GM11168 (cell line): ENCODE results near the gene ZRANB1.

Source experiments
- in situ Hi-C: fragments of 300-500 bp; cut with MboI; formaldehyde crosslinking; loops from one replicate; pipeline ENCODE4 v1.12.0; 2022; ENCODE audit warnings: low sequenced_read_pairs; ENCODE audit not compliant: unreplicated experiment

The ZRANB1 gene

DNA sequence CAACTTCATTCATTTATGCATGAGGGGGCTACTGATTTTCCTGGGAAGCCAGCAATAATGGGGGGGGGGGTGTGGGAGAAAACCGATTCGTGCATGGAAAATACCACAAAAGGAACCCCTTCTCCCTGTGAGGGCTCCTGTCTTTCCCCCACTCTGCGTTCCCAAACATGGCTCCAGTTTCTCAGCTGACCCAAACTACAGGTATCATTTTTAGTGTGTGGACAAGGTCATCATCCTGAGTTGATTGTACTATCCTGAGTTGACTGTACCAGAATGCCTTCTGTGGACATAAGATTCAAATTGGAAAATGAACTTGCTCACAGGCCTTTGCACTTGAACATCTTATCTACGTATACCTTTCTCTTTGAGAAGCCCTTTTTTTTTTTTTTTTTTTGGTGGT is 49.9 kb downstream of the ZRANB1 start:
- in situ Hi-C loops, result no loop called here

GRCh38 chr10:124992462-124993344 is 50.8 kb downstream of the ZRANB1 start:
- in situ Hi-C loops, result no loop called here

DNA sequence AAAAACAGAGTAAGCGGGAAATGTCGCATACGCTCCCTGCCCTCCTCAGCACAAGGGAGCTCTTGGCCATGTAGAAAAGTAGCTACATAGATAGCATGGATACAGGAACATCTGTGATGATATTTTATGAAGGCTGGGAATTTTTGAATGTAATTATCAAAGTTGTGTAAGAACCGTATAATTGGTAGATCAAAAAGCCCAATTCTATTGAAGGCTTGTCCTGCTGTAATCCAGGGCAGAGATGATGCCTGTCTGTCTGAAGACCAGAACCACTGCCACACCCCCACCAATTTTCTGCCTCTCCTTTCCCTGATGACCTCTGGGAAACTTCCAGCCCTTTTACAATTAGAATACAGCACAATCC is 51.4 kb downstream of the ZRANB1 start:
- in situ Hi-C loops, result no loop called here

GRCh38 chr10:124993736-124994451 is 52.0 kb downstream of the ZRANB1 start:
- in situ Hi-C loops, result no loop called here

GRCh38 chr10:124994573-124995473 is 52.9 kb downstream of the ZRANB1 start:
- in situ Hi-C loops, result no loop called here

DNA sequence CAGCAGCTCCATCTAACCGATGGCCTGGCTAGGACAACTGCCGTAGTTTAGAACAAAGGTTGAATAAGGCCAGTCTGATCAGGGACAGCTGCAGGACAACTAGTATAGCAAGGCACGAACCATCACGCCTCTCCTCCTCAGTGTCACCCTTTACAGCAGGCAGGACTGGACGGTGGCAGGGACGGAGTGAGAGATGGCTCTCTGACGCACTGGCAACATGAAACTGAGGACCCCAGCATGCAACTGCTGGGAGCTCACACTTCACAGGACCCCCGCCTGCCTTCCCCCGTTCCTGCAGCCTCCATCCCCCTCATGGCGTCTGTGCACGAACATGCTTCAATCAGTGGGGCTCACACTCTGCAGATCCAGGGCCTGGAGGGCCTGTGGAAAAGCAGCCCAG is 53.7 kb downstream of the ZRANB1 start:
- in situ Hi-C loops, result no loop called here

GRCh38 chr10:124996127-124996853 is 54.4 kb downstream of the ZRANB1 start:
- in situ Hi-C loops, result no loop called here

- in situ Hi-C loops, result no loop called here
Measured at GRCh38 chr10:124996854-124997215, 54.9 kb downstream of the ZRANB1 start.

DNA sequence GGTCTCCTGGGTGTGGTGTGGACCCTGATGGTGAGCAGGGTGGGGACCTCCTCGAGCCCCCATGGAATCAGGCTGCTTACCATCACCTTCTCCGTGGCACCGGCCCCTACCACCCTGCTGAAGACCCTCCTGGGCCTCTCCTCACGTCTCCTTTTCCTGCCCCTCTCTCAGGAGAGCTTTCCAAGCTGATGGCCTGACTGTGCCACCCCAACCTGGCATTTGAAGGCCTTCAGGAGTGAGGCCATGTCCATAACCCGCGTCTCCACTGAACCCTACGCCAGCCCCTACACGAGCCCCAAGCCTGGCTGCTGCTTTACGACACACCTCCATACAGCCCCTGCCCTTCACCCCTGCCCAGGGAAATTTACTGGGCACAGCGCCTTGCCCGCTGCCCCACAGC is 55.4 kb downstream of the ZRANB1 start:
- in situ Hi-C loops, result no loop called here

- in situ Hi-C loops, result no loop called here
Measured at GRCh38 chr10:124997771-124998623, 56.1 kb downstream of the ZRANB1 start.

DNA sequence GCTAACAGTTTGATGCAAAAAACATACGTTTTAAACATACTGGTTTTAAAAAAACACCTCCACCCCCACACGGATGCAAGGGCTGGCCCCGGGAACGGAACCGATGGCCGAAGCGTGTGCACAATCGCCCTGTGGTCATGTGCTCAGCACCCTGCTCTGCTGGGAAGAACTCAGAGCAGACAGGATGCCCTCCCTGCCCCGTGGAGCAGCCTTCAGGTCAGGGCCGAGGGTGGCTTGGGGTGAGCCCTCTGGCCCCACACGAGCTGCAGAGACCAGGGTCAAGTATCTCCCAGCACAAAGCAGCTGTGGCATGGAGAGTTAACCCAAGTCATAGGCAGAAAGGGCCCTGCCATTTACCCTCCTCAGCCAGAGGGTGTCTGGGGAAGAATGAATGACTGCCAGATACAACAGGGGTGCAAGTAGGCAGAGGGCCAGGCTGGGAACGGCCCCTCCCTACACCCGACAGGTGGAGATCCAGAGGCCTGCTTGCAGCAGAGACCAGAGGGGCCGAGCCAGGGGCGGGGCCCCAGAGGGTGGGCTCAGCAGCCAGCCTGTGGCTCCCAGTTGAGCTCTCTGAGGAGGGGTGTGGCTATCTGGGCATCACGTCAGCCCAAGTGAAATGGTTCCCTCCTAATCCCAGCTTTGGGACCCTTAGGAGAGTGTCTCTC is 56.8 kb downstream of the ZRANB1 start:
- in situ Hi-C loops, result no loop called here

DNA sequence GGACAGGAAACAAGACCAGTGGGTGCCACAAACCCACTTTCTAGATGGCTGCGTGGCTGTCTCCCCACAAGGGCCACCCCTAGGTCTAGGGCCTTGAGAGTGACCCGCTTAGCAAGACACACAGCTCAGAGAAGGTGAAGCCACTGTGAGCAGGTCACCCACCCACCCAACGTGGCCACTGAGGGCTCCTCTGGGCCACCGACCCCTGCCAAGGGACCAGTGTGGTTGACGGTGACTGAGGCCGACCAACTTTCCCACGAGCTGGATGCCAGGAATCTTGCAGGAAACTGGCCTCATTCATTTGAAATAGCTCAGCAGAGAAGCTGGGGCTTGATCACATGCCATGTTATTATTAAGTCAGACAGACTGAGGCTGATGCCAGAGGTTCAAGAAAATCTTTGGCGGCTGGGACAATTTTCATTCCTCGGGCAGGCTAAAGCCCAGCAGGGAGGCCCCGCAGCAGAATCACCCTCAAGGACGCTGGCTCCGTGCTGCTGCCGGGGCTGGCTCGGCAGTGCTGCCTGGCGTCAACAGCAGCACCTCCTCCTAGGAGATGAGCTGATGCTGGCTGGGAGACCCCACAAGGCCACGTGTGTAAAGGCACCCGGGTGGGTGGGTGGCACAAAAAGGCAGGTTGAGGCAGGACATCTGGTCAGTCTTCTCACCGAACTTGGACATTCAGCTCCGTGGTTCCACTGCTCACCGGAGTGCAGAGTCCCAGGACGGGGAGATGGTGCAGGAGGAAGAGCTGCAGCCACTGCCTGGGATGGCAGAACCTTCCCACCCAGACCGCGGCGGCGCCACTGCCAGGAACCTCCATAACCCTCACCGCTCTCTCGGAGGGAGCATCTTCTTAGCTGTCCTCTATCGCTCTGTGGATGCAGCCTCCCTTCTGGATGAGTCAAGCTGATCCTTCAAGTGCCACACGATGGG is 57.8 kb downstream of the ZRANB1 start:
- in situ Hi-C loops, result loop anchor here (25.0 kb wide), 1 partner anchor 713 kb away; the partner anchor contains the start of gene EDRF1

DNA sequence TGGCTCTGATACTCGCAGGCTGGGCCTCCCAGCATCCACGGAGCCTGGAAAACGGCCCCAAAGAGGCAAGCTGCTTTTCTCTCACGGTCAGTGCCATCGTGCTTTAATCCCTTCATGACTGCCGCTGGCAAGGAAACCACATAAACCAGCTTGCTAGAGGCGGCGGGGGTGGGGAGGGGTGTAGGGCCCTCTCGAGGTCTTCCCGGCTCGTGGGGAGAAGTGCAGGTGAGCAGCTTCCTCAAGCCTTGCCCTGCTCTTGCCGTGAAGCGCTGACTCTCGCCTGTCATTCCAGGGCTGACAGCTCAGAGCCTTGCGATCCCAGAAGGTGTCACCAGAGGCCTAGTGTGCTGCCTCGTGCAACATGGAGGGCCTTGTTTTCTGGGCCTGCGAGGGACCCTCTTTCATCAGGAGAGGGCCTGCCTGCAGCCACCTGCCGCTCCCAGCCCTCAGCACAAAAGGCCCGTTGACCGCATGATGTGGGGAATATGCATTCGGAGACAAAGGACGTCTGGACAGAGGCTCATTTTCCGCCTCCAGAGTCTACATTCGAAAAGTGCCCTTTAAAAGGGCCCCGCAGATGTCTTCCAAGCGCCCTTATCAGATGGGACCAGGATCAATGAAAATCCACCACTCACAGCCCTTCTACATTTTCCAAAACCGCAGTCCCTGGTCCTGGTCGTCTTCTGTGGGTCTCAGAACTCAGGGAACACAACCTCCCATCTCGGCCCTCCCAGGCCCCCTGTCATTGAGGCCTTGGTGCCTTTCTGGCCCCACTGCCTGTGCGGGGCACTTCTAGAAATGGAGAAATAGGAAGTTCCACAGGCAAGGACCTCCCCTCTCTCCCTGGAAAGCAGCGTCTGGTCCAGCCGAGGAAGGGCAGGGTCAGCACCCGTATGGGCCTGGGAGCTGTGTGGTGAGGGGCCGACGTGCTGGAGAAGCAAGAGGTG is 58.7 kb downstream of the ZRANB1 start:
- in situ Hi-C loops, result loop anchor here (25.0 kb wide), 1 partner anchor 712 kb away; the partner anchor contains the start of gene EDRF1

- in situ Hi-C loops, result loop anchor here (25.0 kb wide), 1 partner anchor 711 kb away; the partner anchor contains the start of gene EDRF1
Measured at GRCh38 chr10:125001313-125002046, 59.6 kb downstream of the ZRANB1 start.

DNA sequence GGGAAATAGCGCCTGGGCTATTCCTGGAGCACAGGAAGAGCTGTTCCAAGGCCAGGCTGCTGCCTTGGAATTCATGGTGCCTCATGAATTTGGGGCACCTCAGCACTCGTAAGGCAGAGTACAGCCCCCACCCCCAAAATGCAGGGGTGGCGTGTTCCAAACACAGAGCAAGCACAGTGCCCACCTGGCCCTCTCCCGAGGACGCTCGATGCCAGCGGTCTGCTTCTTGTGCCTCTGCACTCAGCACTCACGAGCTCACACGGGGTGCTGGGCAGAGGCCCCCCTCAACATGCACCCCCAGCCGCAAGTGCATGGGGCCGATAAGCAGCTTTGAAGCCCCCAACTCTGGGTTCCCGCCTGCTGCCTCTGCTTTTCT is 60.1 kb downstream of the ZRANB1 start:
- in situ Hi-C loops, result loop anchor here (25.0 kb wide), 1 partner anchor 710 kb away; the partner anchor contains the start of gene EDRF1
